ENCODE data around the gene ASTL. TPM values are rescaled to one million over a fixed set of nuclear protein-coding genes. Genes with fewer than 3 reads are reported as not detected.

ASTL gene
- total and polyA plus RNA-seq, 4 donors, result not detected

DNA sequence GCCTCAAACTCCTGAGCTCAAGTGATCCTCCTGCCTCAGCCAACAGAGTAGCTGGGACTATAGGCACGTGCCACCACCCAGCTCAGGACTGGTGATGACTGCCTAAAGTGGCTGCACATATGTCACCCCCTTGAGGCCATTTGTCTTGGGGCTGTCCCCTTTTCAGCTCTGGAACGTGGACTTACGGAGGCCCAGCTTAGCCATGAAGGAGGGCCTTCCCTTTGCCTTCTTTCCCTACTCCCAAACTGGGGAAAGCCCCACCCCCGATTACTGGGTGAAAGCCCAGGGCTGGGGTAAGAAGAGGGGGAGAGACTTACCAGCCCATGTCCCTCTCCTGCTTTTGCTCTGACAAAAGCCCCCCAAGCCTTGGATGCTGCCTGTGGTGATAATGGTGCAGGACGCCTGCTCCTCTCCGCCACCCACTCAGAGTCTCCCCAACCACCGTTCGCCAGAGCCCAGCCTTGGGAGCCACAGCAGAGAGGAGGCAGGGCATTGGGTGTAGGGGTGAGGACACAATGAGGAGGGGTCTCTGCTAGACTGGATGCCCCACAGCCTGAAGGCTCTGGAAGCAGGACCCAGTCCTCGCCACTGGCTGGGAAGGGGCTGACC is 9.4 kb upstream of the ASTL start:
- TF ChIP-seq SP1 (IDR thresholded peaks at IDR 0.05), result no peak
- no peak for TF ChIP-seq YY1 (IDR thresholded peaks at IDR 0.05)
- no peak for TF ChIP-seq TAF1 (conservative IDR thresholded peaks at IDR 0.05)
- TF ChIP-seq GABPA (IDR thresholded peaks at IDR 0.05 in 1 of 2, conservative IDR thresholded peaks at IDR 0.05 in 1 of 2), result no peak
- TF ChIP-seq, protein P1, sequence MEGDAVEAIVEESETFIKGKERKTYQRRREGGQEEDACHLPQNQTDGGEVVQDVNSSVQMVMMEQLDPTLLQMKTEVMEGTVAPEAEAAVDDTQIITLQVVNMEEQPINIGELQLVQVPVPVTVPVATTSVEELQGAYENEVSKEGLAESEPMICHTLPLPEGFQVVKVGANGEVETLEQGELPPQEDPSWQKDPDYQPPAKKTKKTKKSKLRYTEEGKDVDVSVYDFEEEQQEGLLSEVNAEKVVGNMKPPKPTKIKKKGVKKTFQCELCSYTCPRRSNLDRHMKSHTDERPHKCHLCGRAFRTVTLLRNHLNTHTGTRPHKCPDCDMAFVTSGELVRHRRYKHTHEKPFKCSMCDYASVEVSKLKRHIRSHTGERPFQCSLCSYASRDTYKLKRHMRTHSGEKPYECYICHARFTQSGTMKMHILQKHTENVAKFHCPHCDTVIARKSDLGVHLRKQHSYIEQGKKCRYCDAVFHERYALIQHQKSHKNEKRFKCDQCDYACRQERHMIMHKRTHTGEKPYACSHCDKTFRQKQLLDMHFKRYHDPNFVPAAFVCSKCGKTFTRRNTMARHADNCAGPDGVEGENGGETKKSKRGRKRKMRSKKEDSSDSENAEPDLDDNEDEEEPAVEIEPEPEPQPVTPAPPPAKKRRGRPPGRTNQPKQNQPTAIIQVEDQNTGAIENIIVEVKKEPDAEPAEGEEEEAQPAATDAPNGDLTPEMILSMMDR (IDR thresholded peaks at IDR 0.05; ENCODE audit: low read depth, low read length, missing input control), result no peak
- no peak for TF ChIP-seq EGR1 (IDR thresholded peaks at IDR 0.05; ENCODE audit: low read depth in 2 of 2)
- TF ChIP-seq, protein P2, sequence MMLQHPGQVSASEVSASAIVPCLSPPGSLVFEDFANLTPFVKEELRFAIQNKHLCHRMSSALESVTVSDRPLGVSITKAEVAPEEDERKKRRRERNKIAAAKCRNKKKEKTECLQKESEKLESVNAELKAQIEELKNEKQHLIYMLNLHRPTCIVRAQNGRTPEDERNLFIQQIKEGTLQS (IDR thresholded peaks at IDR 0.05), result no peak
- no peak for TF ChIP-seq FOXA1 (IDR thresholded peaks at IDR 0.05)
- TF ChIP-seq FOXA2 (IDR thresholded peaks at IDR 0.05), result no peak
- TF ChIP-seq, protein P3, sequence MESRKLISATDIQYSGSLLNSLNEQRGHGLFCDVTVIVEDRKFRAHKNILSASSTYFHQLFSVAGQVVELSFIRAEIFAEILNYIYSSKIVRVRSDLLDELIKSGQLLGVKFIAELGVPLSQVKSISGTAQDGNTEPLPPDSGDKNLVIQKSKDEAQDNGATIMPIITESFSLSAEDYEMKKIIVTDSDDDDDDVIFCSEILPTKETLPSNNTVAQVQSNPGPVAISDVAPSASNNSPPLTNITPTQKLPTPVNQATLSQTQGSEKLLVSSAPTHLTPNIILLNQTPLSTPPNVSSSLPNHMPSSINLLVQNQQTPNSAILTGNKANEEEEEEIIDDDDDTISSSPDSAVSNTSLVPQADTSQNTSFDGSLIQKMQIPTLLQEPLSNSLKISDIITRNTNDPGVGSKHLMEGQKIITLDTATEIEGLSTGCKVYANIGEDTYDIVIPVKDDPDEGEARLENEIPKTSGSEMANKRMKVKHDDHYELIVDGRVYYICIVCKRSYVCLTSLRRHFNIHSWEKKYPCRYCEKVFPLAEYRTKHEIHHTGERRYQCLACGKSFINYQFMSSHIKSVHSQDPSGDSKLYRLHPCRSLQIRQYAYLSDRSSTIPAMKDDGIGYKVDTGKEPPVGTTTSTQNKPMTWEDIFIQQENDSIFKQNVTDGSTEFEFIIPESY (IDR thresholded peaks at IDR 0.05), result no peak
- no peak for TF ChIP-seq HNF4A (conservative IDR thresholded peaks at IDR 0.05)
- TF ChIP-seq HNF4G (IDR thresholded peaks at IDR 0.05), result no peak
- Histone ChIP-seq H3K9me3 (ENCODE audit: control insufficient read depth in 4 of 4, low read length in 3 of 4) (no peaks in the 10 kb centered on the region), H3K9ac (ENCODE audit: low read depth in 1 of 2, low read length in 2 of 2) (no peak overlapping the region), H3K4me1 (ENCODE audit: control insufficient read depth in 4 of 4, insufficient read depth in 4 of 4, low read length in 3 of 4) (peaks cover 0 to 8% (median 5%) of the 10 kb centered on the region in 4 donors), H3K36me3 (ENCODE audit: control insufficient read depth in 4 of 4, insufficient read depth in 3 of 4, low read depth in 1 of 4, low read length in 3 of 4) (no peaks in the 10 kb centered on the region), H3K27ac (ENCODE audit: low read depth in 1 of 2, low read length in 2 of 2) (no peak overlapping the region), H3K27me3 (ENCODE audit: control insufficient read depth in 4 of 4, insufficient read depth in 4 of 4, low read length in 3 of 4) (no peaks in the 10 kb centered on the region), H3K4me3 (ENCODE audit: low read depth in 1 of 3, low read length in 3 of 3) (no peak overlapping the region)
- 90% methylated on average over 9 of the region's 9 CpGs for WGBS
- no peak for DNase-seq (ENCODE audit: low spot score)

DNA sequence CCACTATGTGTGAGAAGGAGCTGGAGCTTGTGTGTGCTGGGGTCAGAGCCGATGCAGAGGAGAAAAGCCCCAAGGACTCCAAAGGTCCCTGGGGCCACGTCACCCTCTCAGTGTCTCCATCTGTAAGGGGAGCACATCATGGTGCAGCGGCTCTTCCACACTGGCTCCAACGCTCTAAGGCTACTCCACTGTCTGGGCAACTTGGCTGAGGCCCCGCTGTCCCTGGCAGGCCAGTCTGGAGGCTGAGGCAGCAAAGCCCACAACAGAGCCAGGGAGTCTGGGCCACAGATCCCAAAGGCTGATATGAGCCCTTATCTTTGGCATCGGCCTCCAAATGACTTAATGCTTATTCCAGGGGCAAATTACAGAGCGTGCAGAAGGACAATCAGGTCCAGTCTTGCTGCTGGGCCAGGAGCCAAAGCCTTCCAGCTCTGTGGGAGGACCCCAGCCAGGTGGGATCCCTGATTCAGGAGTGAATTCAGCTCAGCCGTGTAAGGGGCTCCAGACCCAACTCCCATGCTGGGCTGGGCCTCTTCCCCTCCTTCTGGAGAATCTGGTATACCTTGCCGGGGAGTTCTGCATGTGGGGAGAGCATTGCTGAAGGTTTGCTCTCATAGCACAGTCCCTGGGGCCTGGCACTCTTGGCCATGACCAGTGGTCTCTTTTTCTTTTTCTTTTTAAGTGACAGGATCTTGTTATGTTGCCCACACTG is 8.7 kb upstream of the ASTL start:
- no peaks in the 10 kb centered on the region for H3K36me3 ChIP-seq (ENCODE audit: control insufficient read depth in 4 of 4, insufficient read depth in 3 of 4, low read depth in 1 of 4, low read length in 3 of 4)
- 92% methylated on average over 9 of the region's 9 CpGs for WGBS
- no peaks in the 10 kb centered on the region for H3K9me3 ChIP-seq (ENCODE audit: control insufficient read depth in 4 of 4, low read length in 3 of 4)
- no peak overlapping the region for H3K4me3 ChIP-seq (ENCODE audit: low read depth in 1 of 3, low read length in 3 of 3)
- peak overlapping the region in 1 of 2 donors; percentile 39 for H3K27ac ChIP-seq (ENCODE audit: low read depth in 1 of 2, low read length in 2 of 2)
- peaks cover 0 to 8% (median 5%) of the 10 kb centered on the region in 4 donors for H3K4me1 ChIP-seq (ENCODE audit: control insufficient read depth in 4 of 4, insufficient read depth in 4 of 4, low read length in 3 of 4)
- H3K27me3 ChIP-seq (ENCODE audit: control insufficient read depth in 4 of 4, insufficient read depth in 4 of 4, low read length in 3 of 4), result no peaks in the 10 kb centered on the region
- no peak for TF ChIP-seq GABPA (IDR thresholded peaks at IDR 0.05 in 1 of 2, conservative IDR thresholded peaks at IDR 0.05 in 1 of 2)
- no peak for TF ChIP-seq TAF1 (conservative IDR thresholded peaks at IDR 0.05)
- no peak for TF ChIP-seq SP1 (IDR thresholded peaks at IDR 0.05)
- TF ChIP-seq RXRA (IDR thresholded peaks at IDR 0.05), result no peak
- TF ChIP-seq FOXA2 (IDR thresholded peaks at IDR 0.05), result no peak
- TF ChIP-seq RAD21 (IDR thresholded peaks at IDR 0.05), result no peak
- TF ChIP-seq JUND (IDR thresholded peaks at IDR 0.05), result no peak
- TF ChIP-seq, protein P3 (IDR thresholded peaks at IDR 0.05), result no peak
- H3K9ac ChIP-seq (ENCODE audit: low read depth in 1 of 2, low read length in 2 of 2), result no peak overlapping the region
- DNase-seq (ENCODE audit: low spot score), result no peak

All from liver (tissue), 9 donors.